NB4 (cell line): ENCODE data around the gene CHST1.

Experiments
- CTCF ChIP-seq: IDR thresholded peaks from one replicate; pipeline ENCODE4 v1.5.1; 2012; ENCODE audit warnings: low read depth, low read length
- MAX ChIP-seq: IDR thresholded peaks from 2 replicates; pipeline ENCODE4 v1.6.1; 2011; ENCODE audit warnings: low read depth, low read length
- MYC ChIP-seq: IDR thresholded peaks from 2 replicates; pipeline ENCODE4 v1.6.1; 2011; ENCODE audit warnings: low read depth, low read length
- POLR2A ChIP-seq: IDR thresholded peaks from 2 replicates; pipeline ENCODE4 v1.6.1; 2011; ENCODE audit warnings: mild to moderate bottlenecking; ENCODE audit not compliant: insufficient read length; ENCODE audit errors: extremely low read depth

- TF ChIP-seq CTCF (no peak), MYC (no peak), POLR2A (no peak), MAX (no peak)
Measured at GRCh38 chr11:45679806-45680205, 14.4 kb upstream of the CHST1 start.
